Stimulated activated CD8-positive, alpha-beta memory T cell treated with anti-CD3 and anti-CD28 coated beads, Interleukin-4, amount 100 ng/mL, for 48 hours (primary cell): ENCODE data around the gene ERBB4.
"Not testable (repeated sequence)": the region's sequence is repeated elsewhere in the genome, so short reads cannot be mapped to it uniquely, and the experiment has no call there.

ENCODE experiments used
- DNase-seq: peaks from one replicate; pipeline ENCODE4 v3.0.0-alpha.2; 2020

ERBB4 gene

GRCh38 chr2:212124598-212124997, 414.0 kb downstream of the ERBB4 start:
- DNase-seq, result no peak

- DNase-seq, result no peak
Observed at GRCh38 chr2:212119591-212119990, 419.0 kb downstream of the ERBB4 start.

DNA sequence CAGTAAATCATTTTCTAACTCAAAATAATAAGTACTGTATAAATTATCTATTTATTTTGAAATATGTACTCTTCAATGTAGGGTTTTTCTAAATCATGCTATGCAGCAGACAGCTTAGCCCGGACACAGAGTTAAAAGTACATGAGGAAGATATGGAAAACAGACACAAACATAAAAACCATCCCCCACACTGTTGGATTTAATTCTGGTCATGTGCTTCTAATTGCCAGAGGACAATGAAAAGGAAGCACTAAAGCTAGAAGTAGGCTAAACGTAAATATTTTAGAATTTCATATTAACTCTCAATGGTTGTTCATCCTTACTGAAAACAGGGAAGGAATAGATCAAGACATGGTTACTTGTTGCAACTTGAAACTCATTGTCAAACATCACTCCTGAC, 420.7 kb downstream of the ERBB4 start:
- DNase-seq, result no peak

GRCh38 chr2:212114489-212114888, 424.1 kb downstream of the ERBB4 start:
- DNase-seq, result no peak

GRCh38 chr2:212112401-212112800, 426.2 kb downstream of the ERBB4 start:
- no peak for DNase-seq

DNA sequence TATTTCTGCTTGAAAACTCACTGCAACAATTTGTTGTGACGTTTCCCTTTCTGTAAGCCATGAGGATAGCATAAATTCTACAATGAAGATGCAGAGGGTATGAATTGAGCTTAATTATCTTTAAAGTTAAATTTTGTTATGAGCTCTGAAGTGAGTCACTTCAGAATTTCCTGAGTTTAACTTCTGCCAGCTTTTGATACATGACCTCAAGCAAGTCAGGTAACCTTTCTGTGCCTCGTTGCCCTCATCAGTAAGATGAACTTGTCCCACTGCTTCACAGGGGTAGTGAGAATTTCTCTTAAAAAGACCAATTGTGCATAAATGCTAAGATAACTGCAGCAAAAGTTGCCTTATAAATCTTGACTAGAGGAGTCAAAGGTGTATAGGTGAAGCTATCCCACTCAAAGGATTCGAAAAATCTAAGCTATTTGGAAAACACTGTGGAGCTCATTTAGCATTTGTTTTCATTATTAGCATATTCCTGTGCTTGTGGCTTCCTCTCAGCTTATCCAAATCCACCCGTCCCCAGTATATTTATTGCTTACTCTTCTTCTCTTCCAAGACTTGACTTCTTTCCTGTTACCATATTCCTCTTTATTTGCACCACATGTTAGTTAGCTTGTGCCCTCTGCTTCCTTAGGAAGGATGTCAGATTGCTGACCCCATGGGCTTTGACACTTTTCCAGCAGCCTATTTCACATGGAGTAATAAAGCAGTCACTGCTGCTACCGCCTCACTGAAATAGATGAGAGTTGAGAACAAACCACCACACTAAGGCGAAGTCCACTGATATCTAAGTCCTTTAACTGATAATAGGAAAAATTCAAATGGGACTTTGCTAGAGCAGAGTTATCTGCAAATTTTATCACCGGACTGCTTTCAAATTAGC, 428.6 kb downstream of the ERBB4 start:
- no peak for DNase-seq

- DNase-seq, result no peak
Observed at GRCh38 chr2:212109217-212109616, 429.4 kb downstream of the ERBB4 start.

DNA sequence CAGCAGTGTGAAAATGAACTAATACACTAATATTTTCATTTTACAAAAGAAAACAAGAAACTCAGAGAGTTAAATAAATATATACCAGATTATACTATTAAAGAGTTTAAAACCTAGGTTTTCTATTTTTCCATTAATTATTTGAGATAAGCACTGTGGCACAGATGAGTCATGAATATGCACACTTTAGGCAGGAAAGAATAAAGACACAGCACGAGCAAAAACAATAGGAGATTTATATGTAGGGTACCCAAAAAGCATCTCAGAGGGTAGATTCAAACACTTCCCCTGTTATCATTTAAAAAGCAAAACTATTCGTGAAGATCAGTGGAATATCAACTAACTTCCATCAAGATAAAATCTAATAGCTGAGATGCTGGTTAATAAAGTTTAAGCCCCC, 430.6 kb downstream of the ERBB4 start:
- no peak for DNase-seq

DNA sequence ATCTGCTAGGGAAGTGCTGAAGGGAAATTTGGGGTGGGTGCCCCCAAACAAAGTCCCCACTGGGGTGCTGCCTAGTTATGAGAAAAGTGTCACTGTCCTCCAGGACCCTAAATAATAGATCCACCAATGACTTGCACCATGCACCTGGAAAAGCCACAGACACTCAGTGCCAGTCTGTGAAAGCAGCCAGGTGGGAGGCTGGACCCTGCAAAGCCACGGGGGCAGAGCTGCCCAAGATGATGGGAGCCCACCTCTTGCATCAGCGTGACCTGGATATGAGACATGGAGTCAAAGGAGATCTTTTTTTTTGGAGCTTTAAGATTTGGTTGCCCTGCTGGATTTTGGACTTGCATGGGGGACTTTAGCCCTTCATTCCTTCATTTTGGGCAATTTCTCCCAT, 431.6 kb downstream of the ERBB4 start:
- DNase-seq, result no peak

- not testable (repeated sequence) for DNase-seq
Observed at GRCh38 chr2:212106536-212106935, 432.1 kb downstream of the ERBB4 start.

DNA sequence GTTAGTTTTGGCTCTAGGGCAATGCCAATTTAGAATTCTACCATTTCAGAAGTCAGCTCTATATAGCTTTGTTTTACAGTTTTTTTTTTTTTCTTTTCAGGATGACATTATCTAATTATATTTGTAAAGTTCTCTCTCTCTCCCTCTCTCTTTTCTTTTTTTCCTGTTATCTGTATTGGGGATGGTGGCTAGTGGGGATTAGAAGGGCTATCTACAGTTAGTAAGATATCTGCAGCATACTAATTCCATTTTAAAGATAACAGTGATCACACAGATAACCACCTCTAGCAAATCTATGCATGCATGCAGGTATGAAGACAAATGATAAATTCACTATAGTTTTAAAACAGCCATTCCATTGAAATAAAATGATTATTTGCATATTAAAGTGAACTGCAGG, 438.9 kb downstream of the ERBB4 start:
- no peak for DNase-seq

GRCh38 chr2:212098966-212099365, 439.6 kb downstream of the ERBB4 start:
- DNase-seq, result no peak

DNA sequence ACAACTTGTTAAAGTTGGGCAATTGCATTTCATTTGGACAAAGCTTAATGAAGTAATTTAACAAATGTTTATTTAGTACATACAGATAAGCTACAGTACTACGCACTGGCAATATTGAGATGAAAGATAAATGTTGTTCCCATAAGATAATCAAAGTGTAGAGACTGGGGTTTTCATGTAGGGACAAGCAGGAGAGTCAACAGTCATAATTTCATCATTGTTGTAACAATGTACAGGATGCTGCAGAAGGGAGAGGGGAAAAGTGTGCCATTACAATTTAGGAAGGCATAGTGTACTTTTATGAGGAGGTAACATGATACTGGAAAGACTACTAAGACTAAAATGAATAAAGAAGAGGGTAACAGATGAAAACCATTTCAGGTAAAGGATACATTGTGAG, 441.6 kb downstream of the ERBB4 start:
- DNase-seq, result no peak

GRCh38 chr2:212089873-212090272, 448.7 kb downstream of the ERBB4 start:
- no peak for DNase-seq

DNA sequence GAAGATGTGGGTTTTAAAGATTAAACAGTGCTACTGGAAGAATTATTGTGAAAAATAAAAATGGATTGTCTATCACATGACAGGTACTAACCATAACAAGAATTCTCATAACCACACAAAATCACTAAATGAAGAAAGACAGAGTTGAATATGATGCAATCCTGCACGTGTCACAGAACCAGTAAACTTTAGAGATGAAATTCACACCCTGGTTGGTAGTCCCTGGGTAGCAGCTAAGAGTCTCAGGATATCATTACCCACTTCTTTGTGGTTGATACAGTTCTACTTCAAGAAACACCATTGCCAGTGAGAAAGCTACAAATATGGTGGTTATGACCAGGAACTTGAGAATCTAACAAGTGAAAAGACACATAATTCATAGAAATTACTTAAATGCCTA, 450.2 kb downstream of the ERBB4 start:
- DNase-seq, result no peak

DNA sequence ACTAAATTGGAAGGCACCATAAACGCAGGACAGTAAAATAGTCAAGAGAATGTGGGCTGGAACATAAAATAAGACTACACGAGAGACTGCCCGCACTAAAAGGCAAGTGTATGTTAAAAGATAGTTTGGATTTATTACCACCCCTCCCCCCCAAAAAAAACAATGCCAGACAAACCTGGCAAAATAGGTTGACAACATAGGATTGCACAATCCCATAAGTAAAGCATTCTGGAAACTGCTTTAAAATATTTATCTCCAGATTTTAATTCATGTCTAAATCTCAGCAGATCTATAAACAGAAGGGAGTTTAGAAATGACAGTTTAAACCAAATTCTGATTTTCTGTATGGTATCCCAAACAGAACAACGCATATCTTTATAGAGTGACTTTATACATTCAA, 455.1 kb downstream of the ERBB4 start:
- no peak for DNase-seq

- no peak for DNase-seq
Observed at GRCh38 chr2:212078103-212078502, 460.5 kb downstream of the ERBB4 start.

DNA sequence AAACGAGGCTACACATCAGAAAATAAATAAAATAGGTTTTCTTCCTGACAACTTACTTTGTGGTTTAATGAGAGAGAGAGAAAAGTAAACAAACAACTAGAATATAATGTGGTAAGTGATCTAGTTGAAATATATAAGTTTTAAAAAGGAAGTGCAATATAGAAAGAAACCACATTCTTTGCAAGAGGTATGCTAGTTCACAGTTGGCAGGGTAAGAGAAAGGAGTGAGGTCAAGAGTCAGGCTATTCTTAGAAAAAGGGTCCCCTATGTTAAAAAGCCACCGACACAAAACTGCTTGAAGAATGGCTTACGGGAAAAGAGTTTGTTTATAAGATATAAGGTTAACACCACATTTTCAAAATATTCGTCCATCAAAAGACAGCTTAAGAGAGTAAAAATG, 462.1 kb downstream of the ERBB4 start:
- no peak for DNase-seq

- DNase-seq, result no peak
Observed at GRCh38 chr2:212073360-212073759, 465.2 kb downstream of the ERBB4 start.

DNA sequence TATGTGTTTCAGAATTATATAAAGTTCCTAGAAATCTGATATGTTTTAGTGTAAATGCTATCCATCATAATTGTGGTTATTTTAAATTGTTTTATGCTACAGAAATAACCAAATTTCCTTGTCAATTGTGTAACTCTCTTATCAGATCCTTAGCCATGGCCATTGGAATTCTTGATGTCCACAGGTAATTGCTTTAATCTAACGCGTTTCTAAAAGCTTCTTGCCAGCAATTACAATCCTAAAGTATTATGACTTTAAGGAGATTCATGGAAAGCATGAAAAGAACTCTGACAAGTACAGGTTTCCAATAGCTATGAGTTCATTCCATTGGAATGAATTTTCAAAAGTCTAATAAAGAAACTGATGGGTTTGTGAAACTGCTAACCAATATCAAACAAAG, 472.1 kb downstream of the ERBB4 start:
- no peak for DNase-seq

GRCh38 chr2:212064318-212064717, 474.3 kb downstream of the ERBB4 start:
- DNase-seq, result no peak

DNA sequence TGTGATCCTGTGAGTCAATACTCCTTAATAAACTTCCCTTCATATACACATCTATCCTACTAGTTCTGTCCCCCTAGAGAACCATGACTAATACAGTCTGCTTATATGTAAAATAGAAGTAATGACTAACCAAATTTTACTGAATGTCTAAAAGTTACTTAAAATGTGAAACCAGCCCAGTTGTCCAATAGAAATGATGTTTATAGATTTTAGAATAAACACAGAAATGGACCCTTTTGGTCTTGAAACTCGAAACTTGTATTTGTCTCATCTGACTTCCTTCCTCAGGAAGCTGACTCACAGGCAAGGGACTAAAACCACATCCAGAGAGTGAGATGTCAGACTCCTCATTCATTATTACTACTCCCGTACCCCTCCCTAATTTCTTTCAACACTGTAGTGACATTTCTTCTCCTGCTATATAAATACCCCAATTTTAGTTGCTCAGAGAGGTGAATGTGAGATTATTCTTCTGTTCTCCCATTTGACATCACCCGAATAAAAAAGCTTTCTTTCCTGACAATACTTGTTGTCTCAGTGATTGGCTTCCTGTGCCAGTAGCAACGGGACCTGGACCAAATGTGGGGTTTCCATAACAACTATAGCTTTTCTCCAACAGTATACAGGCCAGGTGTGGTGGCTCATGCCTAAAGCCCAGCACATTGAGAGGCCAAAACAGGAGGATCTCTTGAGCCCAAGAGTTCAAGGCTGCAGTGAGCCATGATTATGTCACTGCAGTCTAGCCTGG, 486.0 kb downstream of the ERBB4 start:
- DNase-seq, result no peak

GRCh38 chr2:212050871-212051270, 487.7 kb downstream of the ERBB4 start:
- DNase-seq, result no peak

DNA sequence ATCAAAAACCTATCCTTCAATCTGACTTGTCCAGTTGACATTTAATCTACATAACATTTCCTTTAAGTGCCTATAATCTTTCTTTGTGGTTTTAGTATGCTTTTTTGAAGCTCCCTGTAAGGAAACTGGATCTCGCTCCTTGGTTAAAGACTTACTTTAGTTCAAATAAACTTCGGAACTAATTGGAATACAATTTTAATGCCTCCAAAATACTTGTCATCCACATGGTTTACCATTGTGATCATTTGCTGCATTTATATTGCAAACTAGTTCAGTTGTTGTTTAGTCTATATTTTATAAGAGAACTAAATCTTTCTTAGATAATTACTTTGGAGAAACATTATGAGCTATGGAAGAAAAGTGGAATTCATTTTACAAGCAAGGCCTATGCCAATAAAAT, 496.0 kb downstream of the ERBB4 start:
- no peak for DNase-seq
